Chondrocyte (in vitro differentiated cells): ENCODE measurements around the gene MYBPHL. TPM values are rescaled to one million over a fixed set of nuclear protein-coding genes. Genes with fewer than 3 reads are reported as not detected.

Experiments
- DNase-seq: peaks from one replicate; pipeline ENCODE4 v3.0.0; 2021; ENCODE audit warnings: mixed read lengths, low spot score
- H3K27ac Mint-ChIP-seq: one replicate; pipeline ENCODE4 v1.8.0; 2021; ENCODE audit warnings: mild to moderate bottlenecking, moderate library complexity, mixed read lengths; ENCODE audit not compliant: unreplicated experiment
- H3K27me3 Mint-ChIP-seq: 2 replicates; pipeline ENCODE4 v1.8.0; 2021; ENCODE audit warnings: low read depth, mixed read lengths
- H3K36me3 Mint-ChIP-seq: 2 replicates; pipeline ENCODE4 v1.8.0; 2021; ENCODE audit warnings: low read depth, mixed read lengths
- H3K4me1 Mint-ChIP-seq: 2 replicates; pipeline ENCODE4 v1.8.0; 2021; ENCODE audit warnings: low read depth, mild to moderate bottlenecking, mixed read lengths
- H3K4me3 Mint-ChIP-seq: one replicate; pipeline ENCODE4 v1.8.0; 2021; ENCODE audit warnings: mild to moderate bottlenecking, moderate library complexity, mixed read lengths; ENCODE audit not compliant: unreplicated experiment
- H3K9me3 Mint-ChIP-seq: 2 replicates; pipeline ENCODE4 v1.8.0; 2021; ENCODE audit warnings: low read depth, mixed read lengths
- total RNA-seq: library from RNA; stranded (reverse); gene quantifications from 3 replicates; pipeline ENCODE4 v1.2.1, GENCODE V29; 2021
- TF ChIP-seq, protein P1 (sequence below): fragments of 200-600 bp; sonication (generic); IDR thresholded peaks from 2 replicates; pipeline ENCODE4 v1.5.0; 2021; ENCODE audit warnings: antibody characterized with exemption, mild to moderate bottlenecking, moderate library complexity

The MYBPHL gene
- total RNA-seq, 1 donor from 2014 or later, result not detected

DNA sequence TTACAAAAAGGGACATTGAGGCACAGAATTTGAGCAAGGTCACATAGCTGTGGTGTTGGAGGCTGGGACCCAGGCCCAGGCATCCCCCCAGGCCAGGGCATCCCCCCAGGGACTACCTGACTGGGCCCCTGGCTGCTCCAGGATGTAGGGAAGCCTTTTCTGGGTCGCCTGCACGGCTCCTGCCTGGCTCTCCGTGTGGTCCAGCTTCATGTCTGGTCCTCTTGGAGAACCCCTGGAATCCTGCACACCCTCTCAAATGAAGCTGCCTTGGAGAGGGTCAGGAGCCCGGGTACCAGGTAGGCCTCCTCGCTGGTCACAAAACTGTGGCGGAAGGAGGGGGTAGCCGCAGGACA, 58.4 kb downstream of the MYBPHL start:
- Mint-ChIP-seq H3K4me3 (no peak overlapping the region), H3K9me3 (no peaks in the 10 kb centered on the region), H3K36me3 (no peaks in the 10 kb centered on the region), H3K27ac (no peak overlapping the region), H3K27me3 (no peaks in the 10 kb centered on the region), H3K4me1 (peaks cover 17% of the 10 kb centered on the region)
- peak; percentile 57 for DNase-seq
- TF ChIP-seq, protein P1, sequence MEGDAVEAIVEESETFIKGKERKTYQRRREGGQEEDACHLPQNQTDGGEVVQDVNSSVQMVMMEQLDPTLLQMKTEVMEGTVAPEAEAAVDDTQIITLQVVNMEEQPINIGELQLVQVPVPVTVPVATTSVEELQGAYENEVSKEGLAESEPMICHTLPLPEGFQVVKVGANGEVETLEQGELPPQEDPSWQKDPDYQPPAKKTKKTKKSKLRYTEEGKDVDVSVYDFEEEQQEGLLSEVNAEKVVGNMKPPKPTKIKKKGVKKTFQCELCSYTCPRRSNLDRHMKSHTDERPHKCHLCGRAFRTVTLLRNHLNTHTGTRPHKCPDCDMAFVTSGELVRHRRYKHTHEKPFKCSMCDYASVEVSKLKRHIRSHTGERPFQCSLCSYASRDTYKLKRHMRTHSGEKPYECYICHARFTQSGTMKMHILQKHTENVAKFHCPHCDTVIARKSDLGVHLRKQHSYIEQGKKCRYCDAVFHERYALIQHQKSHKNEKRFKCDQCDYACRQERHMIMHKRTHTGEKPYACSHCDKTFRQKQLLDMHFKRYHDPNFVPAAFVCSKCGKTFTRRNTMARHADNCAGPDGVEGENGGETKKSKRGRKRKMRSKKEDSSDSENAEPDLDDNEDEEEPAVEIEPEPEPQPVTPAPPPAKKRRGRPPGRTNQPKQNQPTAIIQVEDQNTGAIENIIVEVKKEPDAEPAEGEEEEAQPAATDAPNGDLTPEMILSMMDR, result no peak

GRCh38 chr1:109247401-109248365, 59.1 kb downstream of the MYBPHL start:
- H3K36me3 Mint-ChIP-seq, result no peaks in the 10 kb centered on the region
- peaks cover 11% of the 10 kb centered on the region for H3K4me1 Mint-ChIP-seq
- peak; percentile 56 for DNase-seq
- H3K4me3 Mint-ChIP-seq, result no peak overlapping the region
- no peaks in the 10 kb centered on the region for H3K27me3 Mint-ChIP-seq
- TF ChIP-seq, protein P1, result no peak
- H3K27ac Mint-ChIP-seq, result no peak overlapping the region
- H3K9me3 Mint-ChIP-seq, result no peaks in the 10 kb centered on the region

DNA sequence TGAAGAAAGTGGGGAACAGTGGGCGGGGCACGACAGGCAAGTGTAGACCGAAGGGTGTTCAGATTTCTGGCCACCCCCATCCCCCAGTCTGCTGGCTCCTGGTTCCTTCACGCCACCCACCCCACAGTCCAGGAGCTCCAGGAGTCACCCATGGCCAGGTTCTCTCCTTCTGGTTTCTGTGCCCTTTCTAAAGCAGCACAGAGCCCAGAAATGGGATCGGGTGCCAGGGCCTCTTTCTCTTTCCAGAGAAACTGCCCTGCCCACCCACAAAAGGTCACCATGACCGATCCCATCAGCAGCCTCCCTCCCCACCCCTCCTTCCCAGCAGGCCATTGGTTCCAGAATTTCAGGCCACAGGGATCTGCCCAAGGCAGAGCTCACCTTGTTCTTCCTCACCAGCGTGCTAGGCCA, 60.7 kb downstream of the MYBPHL start:
- DNase-seq, result no peak

DNA sequence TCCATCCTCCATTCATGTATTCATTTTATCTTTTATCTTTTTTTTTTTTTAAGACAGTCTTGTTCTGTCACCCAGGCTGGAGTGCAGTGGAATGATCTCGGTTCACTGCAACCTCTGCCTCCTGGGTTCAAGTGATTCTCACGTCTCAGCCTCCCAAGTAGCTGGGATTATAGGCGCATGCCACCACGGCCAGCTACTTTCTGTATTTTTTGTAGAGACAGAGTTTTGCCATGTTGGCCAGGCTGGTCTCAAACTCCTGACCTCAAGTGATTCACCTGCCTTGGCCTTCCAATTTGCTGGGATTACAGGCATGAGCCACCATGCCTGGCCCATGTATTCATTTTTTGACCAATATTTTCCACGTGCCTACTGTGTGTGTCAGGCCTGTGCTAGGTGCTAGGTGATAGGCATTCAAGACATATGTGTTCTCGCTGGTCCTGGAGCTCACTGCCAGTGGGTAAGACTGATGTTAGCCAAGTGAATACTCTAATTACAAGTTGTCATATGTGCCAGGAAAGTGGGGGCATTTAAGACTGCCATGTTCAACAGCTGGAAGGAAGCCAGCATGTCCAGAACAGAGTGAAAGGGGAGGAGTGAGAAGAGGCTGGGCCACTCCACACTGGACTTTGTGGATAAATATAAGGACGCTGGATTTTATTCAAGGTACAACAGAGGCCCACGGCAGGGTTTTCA, 62.8 kb downstream of the MYBPHL start:
- H3K4me3 Mint-ChIP-seq, result no peak overlapping the region
- TF ChIP-seq, protein P1, result no peak
- H3K9me3 Mint-ChIP-seq, result no peaks in the 10 kb centered on the region
- H3K36me3 Mint-ChIP-seq, result peaks cover 4% of the 10 kb centered on the region
- H3K27me3 Mint-ChIP-seq, result no peaks in the 10 kb centered on the region
- no peak overlapping the region for H3K27ac Mint-ChIP-seq
- H3K4me1 Mint-ChIP-seq, result peaks cover 40% of the 10 kb centered on the region
- no peak for DNase-seq

More for the DNA sequence above, 60.7 kb downstream of the MYBPHL start:
- no peak overlapping the region for H3K4me3 Mint-ChIP-seq
- H3K27ac Mint-ChIP-seq, result no peak overlapping the region
- TF ChIP-seq, protein P1, result no peak
- H3K9me3 Mint-ChIP-seq, result no peaks in the 10 kb centered on the region
- peaks cover 23% of the 10 kb centered on the region for H3K4me1 Mint-ChIP-seq
- no peaks in the 10 kb centered on the region for H3K36me3 Mint-ChIP-seq
- H3K27me3 Mint-ChIP-seq, result no peaks in the 10 kb centered on the region

DNA sequence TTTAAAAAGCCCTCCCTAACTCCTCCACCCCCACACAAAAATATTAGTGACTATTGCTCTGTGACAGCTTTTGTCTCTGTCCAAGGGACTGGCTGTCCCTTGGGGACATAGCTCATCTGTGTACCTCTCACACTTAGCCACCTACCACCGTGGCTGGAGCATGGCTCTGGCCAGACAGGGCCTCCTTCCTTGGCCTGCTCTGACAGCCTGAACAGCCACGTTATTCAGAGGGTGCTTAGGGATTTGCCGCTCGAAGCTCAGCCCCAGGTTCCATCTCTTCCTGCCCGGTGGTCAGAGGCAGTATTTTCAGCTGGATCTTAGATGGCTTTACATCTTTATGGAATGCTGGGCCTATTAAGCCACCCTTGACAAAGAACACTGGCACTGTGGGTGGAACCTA, 63.6 kb downstream of the MYBPHL start:
- no peaks in the 10 kb centered on the region for H3K9me3 Mint-ChIP-seq
- no peak overlapping the region for H3K4me3 Mint-ChIP-seq
- H3K36me3 Mint-ChIP-seq, result peaks cover 8% of the 10 kb centered on the region
- no peaks in the 10 kb centered on the region for H3K27me3 Mint-ChIP-seq
- TF ChIP-seq, protein P1, result peak; percentile 9
- peaks cover 43% of the 10 kb centered on the region for H3K4me1 Mint-ChIP-seq
- H3K27ac Mint-ChIP-seq, result peak overlapping the region; percentile 1
- DNase-seq, result no peak
